Measurements from ENCODE around the gene FSTL1.

The FSTL1 gene

GRCh38 chr3:120462409-120462959, 11.7 kb upstream of the FSTL1 start:
- DNase-seq = no peak

- no peak for DNase-seq
Observed at GRCh38 chr3:120461416-120461815, 10.6 kb upstream of the FSTL1 start.

- DNase-seq = no peak
Observed at GRCh38 chr3:120460862-120461261, 10.1 kb upstream of the FSTL1 start.

- no peak for DNase-seq
Observed at GRCh38 chr3:120460181-120460790, 9.5 kb upstream of the FSTL1 start.

- no peak for DNase-seq
Observed at GRCh38 chr3:120459196-120459595, 8.4 kb upstream of the FSTL1 start.

- DNase-seq = no peak
Observed at GRCh38 chr3:120457827-120458226, 7.0 kb upstream of the FSTL1 start.

- no peak for DNase-seq
Observed at GRCh38 chr3:120454076-120454689, 3.4 kb upstream of the FSTL1 start.

GRCh38 chr3:120452816-120453215, 2.0 kb upstream of the FSTL1 start:
- no peak for DNase-seq

- DNase-seq = no peak
Observed at GRCh38 chr3:120451806-120452205, 1.0 kb upstream of the FSTL1 start.

GRCh38 chr3:120451272-120451761, 525 bp upstream of the FSTL1 start:
- DNase-seq = no peak

- no peak for DNase-seq
Observed at GRCh38 chr3:120449701-120450599, 842 bp downstream of the FSTL1 start.

- no peak for DNase-seq
Observed at GRCh38 chr3:120449251-120449650, 1.5 kb downstream of the FSTL1 start.

- DNase-seq = no peak
Observed at GRCh38 chr3:120448756-120449155, 2.0 kb downstream of the FSTL1 start.

GRCh38 chr3:120446891-120447668, 3.7 kb downstream of the FSTL1 start:
- DNase-seq = no peak

GRCh38 chr3:120445654-120446053, 5.1 kb downstream of the FSTL1 start:
- no peak for DNase-seq

GRCh38 chr3:120443626-120444123, 7.1 kb downstream of the FSTL1 start:
- no peak for DNase-seq

- no peak for DNase-seq
Observed at GRCh38 chr3:120442975-120443517, 7.7 kb downstream of the FSTL1 start.

- no peak for DNase-seq
Observed at GRCh38 chr3:120441776-120442175, 9.0 kb downstream of the FSTL1 start.

GRCh38 chr3:120440762-120441161, 10.0 kb downstream of the FSTL1 start:
- DNase-seq = no peak

- DNase-seq = no peak
Observed at GRCh38 chr3:120440001-120440703, 10.6 kb downstream of the FSTL1 start.

GRCh38 chr3:120438665-120439370, 12.0 kb downstream of the FSTL1 start:
- DNase-seq = no peak

All from SIG-M5 (cell line).